ENCODE results near the gene CD247. TPM values are rescaled to one million over a fixed set of nuclear protein-coding genes. Genes with fewer than 3 reads are reported as not detected.

CD247 gene
- polyA plus RNA-seq, 4 donors: 0.48 to 1.0 (median 0.60) TPM

DNA sequence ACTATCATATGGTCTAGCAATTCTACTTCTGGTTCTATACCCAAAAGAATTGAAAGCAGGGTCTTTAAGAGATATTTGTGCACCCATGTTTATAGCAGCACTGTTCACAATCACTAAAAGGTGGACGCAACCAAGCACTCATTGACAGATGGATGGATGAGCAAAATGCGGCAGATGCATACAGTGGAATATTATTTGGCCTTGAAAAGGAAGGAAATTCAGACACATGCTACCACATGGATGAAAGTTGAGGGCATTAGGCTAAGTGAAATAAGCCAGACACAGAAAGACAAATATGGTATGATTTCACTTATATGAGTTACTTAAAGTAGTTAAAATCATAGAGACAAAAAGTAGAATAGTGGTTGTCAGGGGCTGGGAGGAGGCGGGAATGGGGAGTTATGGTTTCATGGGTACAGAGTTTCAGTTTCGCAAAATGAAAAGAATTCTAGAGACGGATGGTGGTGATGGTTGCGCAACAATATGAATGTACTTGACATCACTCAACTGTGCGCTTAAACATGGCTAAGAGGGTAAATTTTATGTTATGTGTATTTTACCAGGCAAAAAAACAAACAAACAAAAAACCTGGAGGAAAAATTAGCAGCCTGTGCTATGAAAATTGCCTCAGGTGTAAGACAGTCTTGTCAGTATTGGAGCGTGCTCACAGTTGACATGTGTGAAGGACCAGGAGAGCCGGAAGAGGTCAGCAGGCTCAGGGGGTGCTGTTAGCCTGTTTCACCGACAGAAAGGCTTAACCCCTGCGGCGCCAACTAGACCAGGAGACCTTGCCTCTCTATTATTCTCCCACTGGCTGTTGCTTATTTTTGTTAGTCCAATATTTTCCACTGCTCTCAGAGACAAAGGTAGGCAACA, 26.5 kb downstream of the CD247 start:
- DNase-seq (ENCODE audit: low read depth in 4 of 4, low spot score in 3 of 4): no peak

DNA sequence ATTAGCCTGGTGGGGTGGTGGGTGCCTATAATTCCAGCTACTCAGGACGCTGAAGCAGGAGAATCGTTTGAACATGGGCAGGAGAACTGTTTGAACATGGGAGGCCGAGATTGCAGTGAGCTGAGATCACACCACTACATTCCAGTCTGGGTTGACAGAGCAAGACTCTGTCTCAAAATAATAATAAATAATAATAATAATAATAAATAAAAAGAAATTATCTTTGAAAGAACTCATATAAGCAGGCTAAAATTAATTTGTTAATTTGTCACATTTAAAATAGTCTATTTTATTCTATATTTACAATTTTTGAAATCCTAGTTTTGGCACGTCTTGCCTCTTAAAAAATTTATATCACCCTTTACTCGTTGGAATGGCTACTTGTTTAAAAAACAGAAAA, 27.6 kb downstream of the CD247 start:
- no peak for DNase-seq (ENCODE audit: low read depth in 4 of 4, low spot score in 3 of 4)

DNA sequence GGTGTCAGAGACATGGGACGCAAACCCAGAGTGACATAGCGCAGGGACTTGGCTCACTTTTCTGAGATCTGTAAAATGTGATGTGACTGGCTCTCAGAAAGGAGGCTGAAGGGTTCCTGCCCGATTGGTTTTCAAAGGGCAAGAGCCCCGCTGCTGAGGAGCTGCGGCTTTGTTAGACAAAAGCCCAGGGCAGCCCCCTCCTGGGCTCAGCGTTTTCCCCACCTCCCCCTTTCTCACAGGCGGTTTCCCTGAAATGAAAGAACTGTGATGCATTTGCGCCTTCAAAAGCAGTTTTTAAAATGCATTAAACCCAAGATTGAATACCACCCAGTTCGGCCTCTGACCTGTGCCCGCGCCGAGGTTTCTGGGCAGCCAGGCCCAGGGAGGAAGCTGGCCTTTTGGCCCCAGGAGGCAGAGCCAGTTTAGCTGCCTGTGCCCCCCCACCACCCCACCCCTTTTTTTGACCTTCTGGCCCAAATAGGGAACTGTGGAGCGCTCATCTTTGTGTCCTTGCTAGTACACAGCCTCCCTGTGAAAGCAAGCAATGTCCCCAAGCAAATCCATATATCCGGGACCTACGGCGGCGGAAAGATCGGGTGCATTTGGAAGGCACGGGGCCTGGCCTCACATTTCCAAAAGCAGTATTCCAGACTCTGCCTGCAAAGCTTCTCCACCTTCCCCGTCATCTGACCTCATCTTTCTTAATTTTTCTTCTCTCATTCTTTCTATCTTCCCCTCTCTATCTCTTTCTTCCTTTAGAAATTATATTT, 28.6 kb downstream of the CD247 start:
- no peak for DNase-seq (ENCODE audit: low read depth in 4 of 4, low spot score in 3 of 4)

DNA sequence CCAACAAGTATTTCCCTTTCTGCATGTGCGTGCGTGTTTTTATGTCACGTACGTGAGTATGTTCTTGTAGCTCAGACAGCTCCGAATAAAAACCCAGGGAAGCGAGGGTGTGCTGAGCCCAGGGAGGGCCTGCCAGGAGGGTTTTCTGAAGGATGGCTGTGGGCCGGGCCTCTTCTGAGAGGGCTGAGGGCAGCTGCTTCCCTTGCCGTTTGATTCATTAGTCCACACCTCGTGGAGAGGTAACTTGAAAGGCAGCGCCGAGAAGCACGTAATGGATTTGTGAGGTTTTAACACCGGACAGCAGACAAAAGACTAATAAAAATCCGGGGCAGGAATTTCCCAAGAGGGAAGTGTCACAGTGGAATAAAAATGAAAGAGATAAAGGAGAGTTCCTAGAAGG, 29.5 kb downstream of the CD247 start:
- DNase-seq (ENCODE audit: low read depth in 4 of 4, low spot score in 3 of 4): no peak

DNA sequence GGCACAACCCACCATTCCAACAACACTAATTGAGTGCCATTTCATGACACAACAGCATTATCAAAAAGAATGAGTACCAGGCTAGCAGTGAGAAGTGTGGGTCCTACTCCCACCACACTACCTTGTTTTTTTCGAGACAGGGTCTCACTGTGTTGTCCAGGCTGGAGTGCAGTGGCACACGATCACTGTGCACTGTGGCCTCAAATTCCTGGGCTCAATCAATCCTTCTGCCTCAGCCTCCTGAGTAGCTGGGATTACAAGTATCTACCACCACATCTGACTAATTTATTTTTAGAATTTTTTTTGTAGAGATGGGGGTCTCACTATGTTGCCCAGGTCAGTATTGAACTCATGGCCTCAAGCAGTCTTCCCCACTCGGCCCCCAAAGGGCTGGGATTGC, 30.7 kb downstream of the CD247 start:
- DNase-seq (ENCODE audit: low read depth in 4 of 4, low spot score in 3 of 4): no peak

DNA sequence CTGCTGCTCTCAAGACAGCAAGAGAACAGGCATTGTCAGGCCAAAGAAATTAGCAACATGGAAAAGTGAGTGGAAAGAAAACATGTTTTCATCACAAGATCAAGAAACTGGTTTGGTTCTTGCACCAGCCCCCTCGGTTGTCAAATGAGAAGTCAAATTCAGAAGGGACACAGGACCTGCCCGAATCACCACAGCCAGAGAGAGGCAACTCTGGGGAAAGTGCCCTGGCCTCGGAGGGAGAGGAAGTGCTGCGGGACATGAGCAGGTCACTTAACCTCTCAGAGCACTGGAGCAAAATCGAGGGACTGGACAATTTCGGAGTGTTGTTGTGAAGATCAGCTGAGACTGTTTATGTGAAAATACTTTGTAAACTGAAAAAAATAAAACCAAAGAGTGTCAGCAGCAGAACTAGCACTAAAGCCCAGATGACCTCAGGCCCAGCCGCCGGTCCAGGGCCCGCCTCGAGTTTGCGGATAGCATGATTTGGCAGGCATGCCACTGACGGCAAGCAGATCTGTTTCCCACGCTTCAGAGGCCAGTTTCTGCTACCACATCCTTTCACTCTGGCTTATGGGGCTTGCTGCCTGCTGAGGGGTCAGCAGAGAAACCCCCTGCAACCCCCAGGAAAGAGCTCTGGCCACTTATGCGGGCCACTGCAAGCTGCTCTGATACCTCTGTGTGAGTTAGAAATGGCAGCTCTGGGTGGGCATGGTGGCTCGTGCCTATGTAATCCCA, 32.1 kb downstream of the CD247 start:
- no peak for DNase-seq (ENCODE audit: low read depth in 4 of 4, low spot score in 3 of 4)

DNA sequence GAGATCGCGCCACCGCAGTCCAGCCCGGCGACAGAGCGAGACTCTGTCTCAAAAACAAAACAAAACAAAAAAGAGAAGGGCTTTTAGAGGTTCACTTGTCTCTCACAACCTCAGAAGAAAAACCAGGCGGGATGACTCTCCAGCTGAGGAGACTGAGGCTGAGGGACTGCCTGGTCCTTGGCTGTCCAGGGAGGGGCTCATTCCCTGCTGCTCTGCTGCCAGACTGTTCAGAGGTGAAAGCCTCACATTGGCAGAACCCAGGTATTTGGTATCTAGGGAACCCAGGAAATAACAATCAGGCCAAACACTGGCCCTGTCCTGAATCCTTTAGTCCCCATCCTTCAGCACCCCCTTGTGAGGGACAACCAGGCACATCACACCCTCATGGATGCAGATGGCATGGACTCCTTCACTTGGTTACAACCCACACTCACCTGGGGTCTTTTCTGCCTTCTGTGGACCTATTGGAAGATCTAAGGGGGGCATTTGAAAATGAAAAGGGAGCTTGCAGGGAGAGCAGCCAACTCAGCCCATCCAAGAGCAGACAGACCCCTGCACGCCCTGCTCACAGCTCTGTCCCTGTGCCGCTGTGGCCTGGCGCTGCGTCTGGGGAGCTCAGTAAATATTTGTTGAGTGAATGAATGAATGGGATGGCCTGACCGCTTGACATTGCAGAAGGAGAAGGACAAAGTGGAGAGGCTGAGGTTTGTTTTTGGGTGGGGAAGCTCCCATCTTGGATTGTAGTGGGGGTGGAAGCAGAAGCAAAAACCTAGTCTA, 33.4 kb downstream of the CD247 start:
- no peak for DNase-seq (ENCODE audit: low read depth in 4 of 4, low spot score in 3 of 4)

DNA sequence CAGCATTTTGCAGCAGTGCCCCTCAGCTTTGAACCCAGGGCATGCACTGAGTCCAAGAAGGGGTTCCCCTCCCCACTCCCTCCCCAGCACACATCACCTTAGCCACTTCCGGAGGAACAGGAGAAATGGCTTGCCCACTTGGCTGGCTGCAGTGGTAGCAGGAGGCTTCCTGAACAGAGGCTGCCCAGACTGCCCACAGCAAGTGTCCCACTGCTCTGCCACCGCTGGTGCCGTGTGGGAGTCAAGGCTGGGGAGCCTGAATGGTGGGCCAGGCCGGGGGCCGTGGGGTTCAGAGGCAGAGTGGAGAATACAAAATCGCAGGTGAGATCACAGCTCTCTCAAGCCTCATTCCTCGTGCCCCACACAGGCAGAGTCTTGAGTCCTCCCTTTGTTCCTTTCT, 34.5 kb downstream of the CD247 start:
- DNase-seq (ENCODE audit: low read depth in 4 of 4, low spot score in 3 of 4): no peak

DNA sequence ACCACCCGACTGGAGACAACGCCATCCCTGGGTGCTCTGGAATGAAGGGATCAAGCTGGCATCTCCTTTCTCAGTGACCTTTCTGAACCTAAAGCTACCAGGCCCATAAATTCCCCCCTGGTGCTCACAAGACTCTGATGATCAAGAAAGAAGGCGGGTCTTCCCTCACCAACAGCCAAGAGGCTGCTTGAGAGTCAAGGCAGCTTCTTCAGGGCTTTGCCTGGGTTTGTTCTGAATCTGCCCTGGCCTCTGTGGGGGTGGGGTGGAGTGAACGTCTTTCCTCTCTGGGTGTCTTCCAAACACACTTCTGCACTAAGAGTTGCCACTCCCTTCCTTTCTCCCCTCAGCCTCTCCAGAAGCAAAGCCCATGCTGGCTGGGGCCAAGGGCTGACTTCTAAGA, 36.1 kb downstream of the CD247 start:
- DNase-seq (ENCODE audit: low read depth in 4 of 4, low spot score in 3 of 4): no peak

DNA sequence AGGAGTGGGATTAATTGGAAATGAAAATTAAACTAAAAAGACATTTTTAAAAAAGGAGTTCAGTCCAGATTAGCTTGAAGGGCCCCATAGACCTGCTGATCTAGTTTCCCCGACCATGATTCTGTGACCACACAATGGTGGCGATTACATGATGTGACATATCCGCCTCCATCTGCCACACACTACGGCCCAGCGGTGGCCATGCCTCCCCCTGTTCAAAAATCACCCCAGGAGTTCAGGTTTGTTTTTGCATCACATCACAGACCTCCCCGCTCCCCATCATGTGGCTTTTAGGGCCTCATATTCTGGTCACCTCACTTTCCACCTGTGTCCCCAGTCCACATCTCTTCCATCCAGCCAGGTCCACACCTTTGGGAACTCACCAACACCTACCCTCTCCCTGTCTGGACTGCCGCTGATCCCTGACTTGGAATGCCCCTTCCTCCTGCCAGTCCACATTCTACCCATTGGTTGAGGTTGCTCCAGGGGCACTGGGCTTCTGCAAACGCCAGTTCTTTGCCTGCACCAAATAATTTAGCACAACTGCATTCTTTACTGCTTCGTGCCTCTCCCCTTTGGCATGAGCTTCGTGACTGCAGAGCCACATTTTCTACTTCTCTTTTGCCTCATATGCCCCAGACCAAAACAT, 38.9 kb downstream of the CD247 start:
- no peak for DNase-seq (ENCODE audit: low read depth in 4 of 4, low spot score in 3 of 4)

DNA sequence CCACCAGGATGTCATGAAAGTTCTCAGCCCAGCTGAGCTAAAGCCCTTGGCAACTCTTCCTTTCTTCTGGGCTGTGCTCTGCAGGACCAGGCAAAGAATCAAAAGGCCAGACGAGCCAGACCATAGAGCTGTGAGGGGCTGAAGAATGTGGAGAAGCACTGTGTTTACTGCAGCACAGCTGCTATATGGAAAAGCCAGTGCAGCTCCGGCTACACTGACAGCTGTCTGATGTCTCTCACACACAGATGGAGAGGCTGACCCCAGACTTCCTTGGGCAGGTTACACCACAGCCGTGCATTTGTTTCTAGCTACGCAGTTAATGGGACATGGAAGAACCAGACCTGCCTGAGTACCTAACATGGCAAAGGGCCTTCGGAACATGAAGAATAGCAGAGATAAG, 40.3 kb downstream of the CD247 start:
- DNase-seq (ENCODE audit: low read depth in 4 of 4, low spot score in 3 of 4): no peak

DNA sequence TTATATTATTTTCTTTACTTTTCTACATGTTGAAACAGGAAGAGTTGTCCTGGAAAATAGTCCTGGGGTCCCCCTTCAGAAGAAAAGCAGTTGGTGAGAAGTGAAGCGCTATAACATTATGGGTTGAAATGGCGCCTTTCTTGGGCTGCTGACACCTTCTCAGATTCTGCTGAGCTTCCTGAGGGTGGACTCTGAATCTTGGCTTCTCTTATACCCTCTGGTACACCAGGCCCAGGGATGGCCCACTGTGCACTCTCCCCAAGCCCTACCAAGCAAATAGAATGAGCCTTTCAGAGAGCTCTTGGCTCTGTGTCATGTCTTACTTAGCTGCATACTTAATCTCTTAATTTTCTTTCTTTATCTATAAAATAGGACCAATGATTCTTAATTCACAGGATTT, 42.3 kb downstream of the CD247 start:
- no peak for DNase-seq (ENCODE audit: low read depth in 4 of 4, low spot score in 3 of 4)

DNA sequence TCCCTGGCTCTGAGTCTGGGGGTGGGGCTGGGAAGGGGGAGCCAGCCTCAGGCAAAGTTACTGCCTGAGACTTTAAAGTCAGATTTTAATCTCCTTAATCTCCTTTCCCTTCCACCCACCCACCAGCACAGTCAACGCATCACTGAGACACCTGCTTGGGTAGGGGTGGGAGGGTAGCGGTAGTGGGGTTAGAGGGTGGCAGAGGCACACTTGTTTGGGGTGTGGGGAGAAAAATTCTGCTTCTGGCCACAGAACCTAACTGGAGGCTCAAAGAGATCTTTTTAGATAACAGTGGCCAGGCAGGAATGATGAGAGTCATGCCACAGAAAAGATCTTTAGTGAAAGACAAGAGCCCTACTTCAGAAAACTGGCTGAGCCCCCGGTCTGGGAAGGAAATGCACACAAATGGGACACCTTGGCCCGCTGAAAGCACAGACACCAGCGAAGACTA, 44.1 kb downstream of the CD247 start:
- DNase-seq (ENCODE audit: low read depth in 4 of 4, low spot score in 3 of 4): no peak

DNA sequence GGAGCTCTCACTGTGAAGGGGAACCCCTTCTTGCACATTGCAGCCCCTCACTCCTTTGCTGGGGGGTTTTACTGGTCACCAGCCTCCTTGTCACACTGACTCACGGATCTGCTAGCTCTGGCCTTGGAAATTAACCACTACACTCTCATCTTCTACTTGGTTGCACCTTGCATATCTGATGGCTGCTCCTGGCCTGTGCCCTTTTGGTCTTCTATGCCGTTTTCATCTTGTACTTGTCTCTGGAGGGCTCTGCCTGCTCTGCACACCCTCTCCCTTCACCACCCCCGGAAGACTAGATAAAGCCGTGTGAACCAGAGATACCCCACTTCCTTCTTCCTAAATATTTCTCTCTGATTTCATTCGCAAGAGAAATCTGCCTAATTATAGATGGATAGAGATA, 44.6 kb downstream of the CD247 start:
- DNase-seq (ENCODE audit: low read depth in 4 of 4, low spot score in 3 of 4): no peak

DNA sequence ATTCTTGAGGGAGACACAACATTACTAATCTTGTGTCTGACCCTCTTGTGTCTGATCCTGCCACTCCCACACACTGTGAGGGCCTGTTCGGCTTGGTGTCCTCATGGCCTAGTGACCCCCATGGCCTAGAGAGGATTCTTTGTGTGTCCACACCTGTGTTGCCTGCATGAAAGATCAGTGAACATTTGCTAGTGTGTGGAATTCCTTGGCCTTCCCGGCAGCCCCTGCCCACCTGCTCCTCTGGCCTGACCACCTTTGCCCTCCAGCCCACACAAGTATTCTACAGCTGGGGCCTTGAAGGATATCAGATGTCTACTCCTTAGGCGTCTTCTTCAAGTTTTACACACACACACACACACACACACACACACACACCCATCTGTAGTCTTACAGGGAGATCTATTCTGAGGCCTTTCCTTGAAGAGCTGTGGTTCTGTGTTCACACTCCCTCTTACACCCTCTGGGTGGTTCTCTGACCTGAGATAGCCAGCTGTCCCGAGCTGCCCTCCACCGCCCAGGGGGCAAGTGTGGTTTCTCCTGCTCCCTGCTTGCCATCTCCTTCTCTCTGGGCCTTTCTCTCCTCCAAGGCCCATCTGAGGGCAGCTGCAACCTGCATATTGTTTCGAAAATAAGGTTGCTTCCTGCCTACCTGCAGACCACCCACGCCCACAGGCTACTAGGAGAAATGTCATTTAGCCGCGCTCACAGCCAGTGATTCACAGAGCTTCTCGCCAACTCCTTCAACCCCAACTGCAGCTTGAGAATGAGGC, 45.4 kb downstream of the CD247 start:
- no peak for DNase-seq (ENCODE audit: low read depth in 4 of 4, low spot score in 3 of 4)

DNA sequence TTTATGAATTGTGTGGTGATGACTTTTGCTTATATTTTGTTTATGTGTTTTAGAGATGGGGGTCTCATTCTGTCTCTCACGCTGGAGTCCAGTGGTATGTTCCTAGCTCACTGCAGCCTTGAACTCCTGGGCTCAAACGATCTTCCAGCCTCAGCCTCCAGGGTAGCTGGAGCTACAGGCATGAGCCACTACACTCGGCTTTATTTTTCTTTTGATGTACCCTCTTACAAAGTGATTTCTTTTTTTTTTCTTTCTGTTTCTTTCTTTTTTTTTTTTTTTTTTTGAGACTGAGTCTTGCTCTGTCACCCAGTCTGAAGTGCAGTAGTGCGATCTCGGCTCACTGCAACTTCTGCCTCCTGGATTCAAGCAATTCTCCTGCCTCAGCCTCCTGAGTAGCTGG, 46.8 kb downstream of the CD247 start:
- DNase-seq (ENCODE audit: low read depth in 4 of 4, low spot score in 3 of 4): no peak

DNA sequence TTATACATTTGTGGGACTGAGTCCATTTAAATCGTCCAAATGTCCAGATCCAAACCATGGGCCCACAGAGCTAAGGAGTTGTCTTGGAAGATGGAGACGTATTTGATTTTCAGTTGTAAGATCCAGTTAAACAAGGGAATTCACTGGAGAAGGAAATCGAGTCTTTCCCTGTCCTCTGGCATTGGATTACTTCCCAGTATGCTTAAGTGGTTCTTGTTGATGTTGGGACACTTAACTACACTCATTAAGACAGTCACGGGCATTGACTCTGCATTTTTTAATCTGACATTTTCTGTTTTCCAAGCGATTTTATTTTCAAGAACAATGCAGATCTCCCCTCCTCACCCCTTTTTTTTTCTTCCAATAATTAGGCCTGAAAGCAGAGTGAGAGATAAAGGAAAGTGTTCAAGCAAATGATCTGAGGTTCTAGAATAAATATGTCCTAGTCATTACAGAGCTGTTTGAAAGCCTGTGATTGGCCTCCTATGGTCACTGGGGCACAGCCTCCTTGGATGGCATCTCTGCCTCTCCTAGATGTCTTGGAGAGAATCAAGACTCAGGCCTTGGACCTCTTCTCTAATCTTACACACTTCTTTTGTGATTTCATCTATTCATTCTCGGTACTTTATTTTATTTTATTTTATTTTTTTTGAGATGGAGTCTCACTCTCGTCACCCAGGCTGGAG, 48.9 kb downstream of the CD247 start:
- DNase-seq (ENCODE audit: low read depth in 4 of 4, low spot score in 3 of 4): no peak

DNA sequence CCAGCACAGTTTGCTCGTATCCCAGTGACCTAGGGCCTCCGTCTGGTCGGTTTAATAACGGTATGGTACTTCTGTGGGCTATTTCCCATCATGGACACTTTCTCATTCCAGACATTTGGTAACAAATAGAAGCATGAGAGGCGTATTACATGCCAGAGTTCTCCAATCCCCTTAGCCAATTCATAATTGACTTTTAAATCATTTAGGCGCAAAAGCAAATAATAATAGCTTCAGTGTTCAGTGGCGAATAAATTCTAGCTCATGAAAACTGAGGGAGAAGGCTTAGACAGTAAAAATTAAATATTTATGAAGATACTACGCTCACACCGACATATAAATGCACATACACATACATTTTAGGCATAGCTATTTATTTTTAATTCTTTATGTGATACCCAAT, 50.6 kb downstream of the CD247 start:
- DNase-seq (ENCODE audit: low read depth in 4 of 4, low spot score in 3 of 4): no peak

Data from right renal pelvis (tissue), 4 donors.